Activated CD4-positive, alpha-beta T cell treated with anti-CD3 and anti-CD28 coated beads, Interleukin-2, amount 50 U/mL, for 24 hours (primary cell): ENCODE data around the gene SPG7.

Source experiments
- DNase-seq, 2 donors: peaks; one replicate each; pipeline ENCODE4 v3.0.0-alpha.2; 2020; ENCODE audit warnings: low read depth in 1 of 2, low spot score in 1 of 2

The SPG7 gene

DNA sequence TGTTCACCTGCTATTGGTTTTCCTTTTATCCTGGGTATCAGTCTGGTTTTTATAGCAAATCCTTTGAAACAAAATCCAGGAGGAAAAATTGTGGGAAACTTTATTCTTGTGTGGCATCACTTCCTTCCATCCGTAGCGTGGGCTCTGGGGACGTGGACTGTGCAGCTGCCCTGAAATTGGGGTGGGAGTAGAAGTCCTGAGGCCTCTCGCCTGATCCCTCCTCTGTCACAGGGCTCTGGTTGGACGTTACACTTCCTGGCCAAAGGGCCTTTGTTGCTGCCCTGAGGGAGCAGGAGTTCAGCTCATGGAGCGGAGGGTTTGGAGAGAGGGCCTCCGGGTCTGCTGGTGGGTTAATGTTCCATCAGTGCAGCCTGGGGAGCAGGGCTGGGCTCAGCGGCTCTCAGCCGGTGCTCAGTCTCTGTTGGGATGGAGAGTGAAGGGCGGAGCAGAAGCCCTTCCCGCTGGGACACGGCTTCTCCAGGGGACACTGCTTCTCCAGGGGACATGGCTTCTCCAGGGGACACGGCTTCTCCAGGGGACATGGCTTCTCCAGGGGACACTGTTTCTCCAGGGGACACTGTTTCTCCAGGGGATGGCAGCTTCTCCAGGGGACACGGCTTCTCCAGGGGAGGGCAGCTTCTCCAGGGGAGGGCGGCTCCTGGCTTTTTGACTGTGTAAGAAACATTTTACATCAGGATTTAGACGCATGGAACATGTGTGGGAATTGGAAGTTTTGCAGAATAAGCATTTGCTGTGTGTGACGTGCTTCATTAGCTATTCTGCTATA is 37.0 kb downstream of the SPG7 start:
- DNase-seq = no peak

DNA sequence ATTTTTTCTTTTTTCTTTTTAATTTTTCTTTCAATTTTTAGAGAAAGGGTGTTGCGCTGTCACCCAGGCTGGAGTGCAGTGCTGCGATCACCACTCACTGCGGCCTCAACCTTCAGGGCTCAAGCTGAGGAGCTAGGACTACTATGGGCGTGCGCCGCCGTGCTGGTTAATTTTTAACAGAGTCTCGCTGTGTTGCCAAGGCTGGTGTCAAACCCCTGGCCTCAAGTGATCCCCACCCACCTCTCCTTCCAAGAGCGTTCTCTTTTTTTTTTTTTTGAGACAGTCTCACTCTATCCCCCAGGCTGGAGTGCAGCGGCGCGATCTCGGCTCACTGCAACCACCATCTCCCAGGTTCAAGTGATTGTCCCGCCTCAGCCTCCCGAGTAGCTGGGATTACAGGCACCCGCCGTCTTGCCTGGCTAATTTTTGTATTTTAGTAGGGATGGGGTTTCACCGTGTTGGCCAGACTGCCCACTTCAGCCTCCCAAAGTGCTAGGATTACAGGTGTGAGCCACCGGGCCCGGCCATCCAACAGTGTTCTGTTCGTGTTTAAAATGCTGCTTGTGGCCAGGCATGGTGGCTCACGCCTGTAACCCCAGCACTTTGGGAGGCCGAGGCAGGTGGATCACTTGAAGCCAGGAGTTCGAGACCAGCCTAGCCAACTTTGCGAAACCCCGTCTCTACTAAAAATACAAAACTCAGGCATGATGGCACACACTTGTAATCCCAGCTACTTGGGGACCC is 37.8 kb downstream of the SPG7 start:
- no peak for DNase-seq

DNA sequence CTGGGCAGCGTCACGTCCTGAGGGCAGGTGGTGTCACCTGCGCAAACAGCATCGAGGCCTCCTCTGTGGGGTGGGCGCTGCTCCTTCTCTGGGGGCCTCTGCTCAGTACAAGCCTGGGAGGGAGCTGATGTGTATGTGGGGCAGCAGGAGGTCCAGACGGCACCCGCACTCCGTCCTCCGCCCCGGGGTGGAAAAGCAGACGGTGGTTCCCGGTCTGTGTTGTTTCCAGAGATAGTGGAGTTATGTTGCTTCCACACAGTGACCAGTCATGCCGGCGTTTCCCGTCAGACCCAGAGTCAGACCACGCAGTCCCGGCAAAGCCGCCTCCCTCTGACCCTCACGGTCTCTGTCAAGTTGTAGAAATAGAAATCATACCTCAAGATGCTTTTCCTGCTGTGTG is 38.6 kb downstream of the SPG7 start:
- DNase-seq = no peak

DNA sequence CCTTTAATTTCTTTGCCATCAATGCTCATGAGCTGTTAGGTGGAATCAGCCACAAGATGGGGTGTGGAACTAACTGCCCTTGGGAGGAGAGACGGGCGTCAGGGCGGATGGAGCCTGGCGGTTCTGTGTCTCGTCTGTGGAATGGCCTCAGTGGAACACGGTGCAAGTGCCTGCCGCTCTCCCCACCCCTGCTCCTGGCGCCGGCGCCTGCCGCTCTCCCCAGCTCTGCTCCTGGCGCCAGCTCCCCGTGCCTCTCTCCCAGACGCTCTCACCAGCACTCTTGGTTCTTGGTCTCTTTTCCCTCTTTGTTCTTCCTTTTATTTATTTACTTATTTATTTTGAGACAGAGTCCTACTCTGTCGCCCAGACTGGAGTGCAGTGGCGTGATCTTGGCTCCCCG is 39.1 kb downstream of the SPG7 start:
- no peak for DNase-seq

DNA sequence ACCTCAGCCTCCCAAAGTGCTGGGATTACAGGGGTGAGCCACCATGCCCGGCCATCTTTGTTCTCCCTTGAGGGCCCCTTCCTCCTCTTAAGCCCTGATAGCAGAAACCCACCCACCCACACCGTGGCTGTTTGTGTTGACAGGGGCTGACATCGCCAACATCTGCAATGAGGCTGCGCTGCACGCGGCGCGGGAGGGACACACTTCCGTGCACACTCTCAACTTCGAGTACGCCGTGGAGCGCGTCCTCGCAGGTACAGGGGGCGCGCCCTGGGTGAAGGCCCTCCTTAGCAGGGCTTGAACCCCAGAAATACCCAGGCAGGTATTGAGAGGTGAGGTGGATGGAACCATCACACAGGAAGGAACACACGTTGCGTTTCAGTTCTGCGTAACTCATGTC is 39.7 kb downstream of the SPG7 start:
- no peak for DNase-seq

DNA sequence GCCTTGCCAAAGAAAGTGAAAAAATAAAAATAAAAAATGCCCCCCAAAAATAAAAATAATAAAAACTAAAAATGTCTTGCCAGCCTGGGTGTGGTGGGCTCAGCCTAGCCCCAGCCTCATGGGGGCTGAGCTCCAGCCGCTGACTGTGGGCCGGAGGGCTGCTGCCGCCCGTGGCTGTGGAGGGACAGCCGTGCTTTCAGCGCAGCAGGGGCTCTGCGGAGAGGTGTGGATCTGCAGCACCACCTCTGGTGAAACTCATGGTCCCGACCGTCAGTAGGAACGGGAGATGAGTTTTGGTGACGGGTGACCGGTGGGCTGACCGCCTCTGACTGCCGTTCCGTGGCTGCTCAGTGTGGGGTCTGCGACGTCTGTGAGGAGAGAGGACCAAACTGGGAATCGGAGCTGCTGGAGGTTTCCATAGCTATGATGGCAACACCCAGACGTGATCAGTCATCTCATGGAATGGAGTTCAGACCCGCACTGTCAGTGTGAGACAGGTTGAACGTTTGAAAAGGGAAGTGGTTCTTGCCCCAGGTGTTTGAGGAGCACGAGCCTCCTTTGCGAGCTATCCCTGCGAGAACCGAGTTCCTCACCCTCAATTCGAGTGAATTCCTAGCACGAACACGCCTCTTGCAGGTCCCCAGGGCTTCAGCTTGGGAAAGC is 40.3 kb downstream of the SPG7 start:
- no peak for DNase-seq

DNA sequence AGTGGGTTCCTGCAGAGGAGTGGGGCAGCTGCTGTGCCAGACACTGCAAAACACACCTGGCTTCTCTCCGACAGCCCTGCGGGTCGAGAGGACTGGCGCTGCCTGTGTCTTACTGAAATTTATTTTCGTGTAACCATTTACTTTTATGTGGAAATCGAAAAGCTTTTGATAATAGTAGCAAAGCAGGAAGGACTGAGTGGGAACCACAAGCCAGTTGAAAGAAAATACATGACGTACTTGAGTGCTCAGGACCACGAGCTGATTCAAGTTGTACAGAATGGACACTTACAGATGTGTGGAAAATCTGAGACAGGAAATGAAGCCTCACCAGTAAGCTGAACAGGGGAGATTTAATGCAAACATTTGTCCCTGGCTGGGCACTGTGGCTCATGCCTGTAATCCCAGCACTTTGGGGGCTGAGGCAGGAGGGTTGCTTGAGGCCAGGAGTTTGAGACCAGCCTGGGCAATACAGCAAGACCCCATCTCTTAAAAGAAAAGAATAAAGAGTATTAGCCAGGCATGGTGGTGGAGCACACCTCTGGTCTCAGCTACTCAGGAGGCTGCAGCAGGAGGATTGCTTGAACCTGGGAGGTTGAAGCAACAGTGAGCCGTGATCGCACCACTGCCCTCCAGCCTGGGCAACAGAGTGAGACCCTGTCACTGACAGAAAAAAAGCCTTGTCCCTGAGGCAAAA is 41.0 kb downstream of the SPG7 start:
- DNase-seq = no peak

DNA sequence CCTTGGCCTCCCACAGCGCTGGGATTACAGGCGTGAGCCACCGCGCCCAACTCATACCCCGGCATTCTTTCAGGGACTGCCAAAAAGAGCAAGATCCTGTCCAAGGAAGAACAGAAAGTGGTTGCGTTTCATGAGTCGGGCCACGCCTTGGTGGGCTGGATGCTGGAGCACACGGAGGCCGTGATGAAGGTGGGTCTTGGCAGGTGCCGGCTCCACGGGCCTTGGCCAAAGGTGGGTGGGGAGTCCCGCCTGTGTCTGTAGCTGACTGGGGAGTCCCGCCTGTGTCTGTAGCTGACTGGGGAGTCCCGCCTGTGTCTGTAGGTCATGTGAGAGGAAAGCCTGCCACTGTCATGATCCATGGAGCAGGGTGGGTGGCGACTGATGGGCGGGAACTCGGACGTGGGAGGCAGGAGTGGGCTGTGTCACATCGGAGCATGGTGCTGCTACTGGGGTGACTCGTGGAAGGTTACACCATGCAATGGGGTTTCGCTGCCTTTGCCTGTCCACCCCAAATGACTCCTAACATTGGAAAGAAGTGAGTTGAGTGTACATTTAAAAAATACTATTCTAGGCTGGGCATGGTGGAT is 42.3 kb downstream of the SPG7 start:
- no peak for DNase-seq

DNA sequence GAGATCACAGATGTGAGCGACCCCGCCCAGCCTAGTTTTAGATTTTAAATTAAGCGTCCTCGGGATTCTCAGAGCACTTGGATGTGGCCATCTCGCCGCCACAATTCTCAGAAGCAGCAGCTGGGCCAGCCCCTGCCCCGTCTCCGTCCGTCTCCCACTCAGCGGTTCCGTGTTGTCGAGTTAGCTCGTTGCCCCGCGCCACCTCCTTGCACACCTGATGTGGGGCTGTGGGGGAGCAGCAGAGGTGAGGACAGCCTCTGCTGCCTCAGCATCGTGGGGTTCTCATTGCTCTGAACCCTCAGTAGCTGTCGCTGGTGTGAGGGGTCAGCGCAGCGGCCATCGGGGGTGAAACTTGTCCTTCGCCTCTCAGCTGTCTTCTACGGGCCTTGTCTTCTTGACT is 44.1 kb downstream of the SPG7 start:
- no peak for DNase-seq

DNA sequence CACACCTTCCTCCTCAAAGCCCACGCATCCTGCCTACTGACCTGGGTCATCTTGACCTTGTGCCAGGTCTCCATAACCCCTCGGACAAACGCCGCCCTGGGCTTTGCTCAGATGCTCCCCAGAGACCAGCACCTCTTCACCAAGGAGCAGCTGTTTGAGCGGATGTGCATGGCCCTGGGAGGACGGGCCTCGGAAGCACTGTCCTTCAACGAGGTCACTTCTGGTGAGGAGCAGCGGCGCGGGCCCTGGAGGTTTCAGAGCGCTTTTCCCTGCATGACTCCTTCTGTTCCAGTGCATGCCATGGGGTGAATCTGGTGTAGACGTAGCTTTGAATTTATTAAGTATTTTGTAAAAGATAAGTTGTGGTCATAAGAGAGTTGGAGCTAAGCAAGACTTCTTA is 44.7 kb downstream of the SPG7 start:
- DNase-seq = no peak

DNA sequence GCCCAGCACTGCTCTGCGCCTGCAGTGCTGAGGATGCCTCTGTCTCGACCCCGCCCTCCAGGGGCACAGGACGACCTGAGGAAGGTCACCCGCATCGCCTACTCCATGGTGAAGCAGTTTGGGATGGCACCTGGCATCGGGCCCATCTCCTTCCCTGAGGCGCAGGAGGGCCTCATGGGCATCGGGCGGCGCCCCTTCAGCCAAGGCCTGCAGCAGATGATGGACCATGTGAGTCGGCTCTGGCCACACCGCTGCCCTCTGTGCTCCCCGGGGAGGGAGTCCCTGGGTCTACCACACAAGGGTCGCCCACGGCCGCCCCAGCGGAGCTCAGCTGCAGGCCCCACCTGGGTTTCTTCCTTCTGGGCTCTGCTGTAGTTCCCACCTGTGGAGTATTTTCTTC is 45.5 kb downstream of the SPG7 start:
- DNase-seq = no peak

DNA sequence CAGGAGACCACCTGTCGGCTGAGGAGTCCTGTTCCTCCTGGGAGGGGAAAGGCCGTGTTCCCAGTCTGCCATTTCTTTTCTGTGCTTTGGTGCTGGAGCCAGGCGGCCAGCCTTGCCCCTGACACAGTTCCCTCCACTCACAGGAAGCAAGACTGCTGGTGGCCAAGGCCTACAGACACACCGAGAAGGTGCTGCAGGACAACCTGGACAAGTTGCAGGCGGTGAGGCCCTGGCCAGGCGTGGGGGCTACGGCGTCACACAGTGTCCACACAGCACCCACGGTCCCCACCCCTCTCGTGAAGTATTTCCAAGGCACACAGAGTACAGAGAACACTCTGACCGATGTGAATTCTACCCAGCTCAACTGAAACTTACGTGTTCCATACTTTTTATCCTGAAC is 46.1 kb downstream of the SPG7 start:
- no peak for DNase-seq

DNA sequence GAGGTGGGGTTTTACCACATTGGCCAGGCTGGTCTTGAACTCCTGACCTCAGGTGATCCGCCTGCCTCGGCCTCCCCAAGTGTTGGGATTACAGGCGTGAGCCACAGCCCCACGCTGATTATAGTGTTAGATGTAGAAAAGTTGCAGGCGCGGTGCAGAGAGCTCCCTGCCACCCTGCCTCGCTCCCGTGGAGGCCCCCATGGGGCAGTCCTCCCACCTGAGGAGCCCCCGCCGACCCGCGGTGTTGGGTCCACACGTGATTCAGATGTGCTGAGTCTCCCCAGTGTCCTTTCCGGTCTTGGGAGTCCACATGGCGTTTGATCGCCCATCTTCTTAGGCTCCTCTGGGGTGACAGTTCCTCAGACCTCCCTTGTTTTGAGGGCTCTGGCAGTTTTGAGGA is 47.1 kb downstream of the SPG7 start:
- no peak for DNase-seq

DNA sequence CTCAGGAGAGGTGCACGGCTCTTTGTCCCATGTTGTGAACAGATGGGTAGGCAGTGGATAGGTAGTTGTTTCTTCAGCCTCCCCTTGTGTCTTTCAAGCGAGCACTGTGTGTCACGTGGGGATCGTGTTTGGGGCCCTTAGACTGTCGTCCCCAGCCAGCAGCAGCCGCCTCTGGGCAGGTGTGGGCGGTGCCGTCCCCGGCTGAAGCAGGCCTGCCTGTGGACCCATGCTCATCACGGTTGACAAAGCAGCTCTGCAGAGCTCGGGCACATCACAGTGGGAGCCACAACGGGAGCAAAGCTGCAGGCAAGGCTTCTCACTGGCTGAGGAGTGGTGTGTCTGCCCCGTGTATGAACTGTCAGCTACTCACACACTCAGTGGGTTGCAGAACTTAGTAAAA is 47.6 kb downstream of the SPG7 start:
- no peak for DNase-seq

DNA sequence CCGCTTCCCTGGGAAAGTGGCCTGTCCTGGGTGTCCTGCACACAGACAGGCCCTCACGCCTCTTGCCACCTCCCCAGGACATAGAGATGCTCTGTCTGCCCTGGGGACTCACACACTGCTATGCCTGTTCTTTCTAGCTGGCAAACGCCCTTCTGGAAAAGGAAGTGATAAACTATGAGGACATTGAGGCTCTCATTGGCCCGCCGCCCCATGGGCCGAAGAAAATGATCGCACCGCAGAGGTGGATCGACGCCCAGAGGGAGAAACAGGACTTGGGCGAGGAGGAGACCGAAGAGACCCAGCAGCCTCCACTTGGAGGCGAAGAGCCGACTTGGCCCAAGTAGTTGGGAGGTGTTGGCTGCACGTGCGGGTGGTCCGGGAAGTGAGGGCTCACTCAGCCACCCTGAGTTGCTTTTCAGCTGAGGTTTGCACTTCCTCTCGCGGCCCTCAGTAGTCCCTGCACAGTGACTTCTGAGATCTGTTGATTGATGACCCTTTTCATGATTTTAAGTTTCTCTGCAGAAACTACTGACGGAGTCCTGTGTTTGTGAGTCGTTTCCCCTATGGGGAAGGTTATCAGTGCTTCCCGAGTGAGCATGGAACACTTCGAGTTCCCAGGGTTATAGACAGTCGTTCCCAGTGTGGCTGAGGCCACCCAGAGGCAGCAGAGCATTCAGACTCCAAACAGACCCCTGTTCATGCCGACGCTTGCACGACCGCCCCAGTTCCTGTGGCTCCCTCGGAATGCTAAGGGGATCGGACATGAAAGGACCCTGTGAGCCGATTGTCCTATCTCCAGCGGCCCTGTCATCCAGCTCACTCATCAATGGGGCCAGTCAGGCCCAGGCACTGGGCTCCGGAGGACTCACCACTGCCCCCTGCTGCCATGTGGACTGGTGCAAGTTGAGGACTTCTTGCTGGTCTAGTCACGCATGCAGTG is 48.8 kb downstream of the SPG7 start:
- DNase-seq = peak; percentile 69 to 77

DNA sequence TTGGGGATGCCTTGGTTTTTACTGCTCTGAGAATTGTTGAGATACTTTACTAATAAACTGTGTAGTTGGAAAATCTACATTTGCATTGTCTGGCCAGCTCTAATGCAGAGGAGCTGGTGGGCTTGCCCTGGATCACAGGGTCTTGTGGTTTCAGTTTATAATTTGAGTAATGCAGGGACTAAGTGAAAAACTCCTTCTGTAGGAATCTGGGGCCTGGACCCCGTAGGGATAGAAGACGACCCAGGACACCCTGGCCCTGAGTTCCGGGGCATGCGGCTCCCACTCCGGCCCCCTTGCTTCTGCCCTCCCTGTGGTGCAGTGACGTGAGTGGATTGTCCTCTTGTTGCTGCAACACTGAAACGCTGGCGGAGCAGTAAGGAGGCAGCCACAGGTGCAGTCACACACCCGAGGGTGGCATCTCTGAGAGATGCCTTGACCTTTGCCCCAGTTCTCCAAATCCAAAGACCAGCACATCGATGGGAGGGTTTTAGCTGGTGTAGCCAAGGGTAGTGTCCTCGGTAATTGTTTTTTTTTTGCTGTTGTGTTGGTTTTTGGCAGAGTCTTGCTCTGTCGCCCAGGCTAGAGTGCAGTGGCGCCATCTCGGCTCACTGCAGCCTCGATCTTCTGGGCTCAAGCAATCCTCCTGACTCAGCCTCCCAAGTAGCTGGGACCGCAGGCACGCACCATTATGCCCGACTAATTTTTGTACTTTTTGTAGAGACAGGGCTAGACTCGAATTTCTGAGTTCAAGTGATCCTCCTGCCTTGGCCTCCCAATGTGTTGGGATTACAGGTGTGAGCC is 49.7 kb downstream of the SPG7 start:
- no peak for DNase-seq

DNA sequence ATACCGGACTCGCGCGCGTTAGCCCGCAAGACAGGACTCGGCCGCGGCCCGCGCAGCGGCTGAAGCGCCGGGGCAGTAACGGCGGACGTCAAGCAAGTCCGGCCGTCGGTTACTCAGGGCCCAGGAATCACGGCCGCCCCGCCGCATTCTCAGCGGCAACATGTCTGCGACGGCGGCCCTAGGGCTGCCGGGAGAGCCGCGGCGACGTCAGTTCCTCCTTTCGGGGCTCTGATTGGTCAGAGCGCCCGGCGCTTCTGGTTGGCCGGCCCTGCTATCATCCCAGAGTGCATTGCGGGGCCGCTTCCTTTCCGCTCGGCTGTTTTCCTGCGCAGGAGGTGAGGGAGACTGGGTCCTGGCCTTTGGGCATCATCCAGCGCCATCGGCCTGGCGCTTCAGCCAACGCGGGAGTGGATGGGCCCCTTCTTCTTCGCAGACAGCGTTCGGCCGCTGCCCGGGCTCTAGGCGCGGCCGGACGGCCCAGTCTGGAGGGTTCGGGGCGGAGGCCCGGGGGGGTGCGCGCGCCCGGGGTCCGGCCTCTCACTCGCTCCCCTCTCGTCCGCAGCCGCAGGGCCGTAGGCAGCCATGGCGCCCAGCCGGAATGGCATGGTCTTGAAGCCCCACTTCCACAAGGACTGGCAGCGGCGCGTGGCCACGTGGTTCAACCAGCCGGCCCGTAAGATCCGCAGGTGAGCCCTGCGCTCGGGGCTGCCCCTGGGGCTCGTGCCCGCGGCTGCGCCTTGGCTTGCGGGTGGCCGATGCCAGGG is 52.4 kb downstream of the SPG7 start, which contains the start of gene RPL13:
RPL13 (plus strand) TSS at position 305 of the 764 bp plus-strand sequence; CDS start at position 583, 278 bp downstream.
- DNase-seq = peak; percentile 83 to 88

DNA sequence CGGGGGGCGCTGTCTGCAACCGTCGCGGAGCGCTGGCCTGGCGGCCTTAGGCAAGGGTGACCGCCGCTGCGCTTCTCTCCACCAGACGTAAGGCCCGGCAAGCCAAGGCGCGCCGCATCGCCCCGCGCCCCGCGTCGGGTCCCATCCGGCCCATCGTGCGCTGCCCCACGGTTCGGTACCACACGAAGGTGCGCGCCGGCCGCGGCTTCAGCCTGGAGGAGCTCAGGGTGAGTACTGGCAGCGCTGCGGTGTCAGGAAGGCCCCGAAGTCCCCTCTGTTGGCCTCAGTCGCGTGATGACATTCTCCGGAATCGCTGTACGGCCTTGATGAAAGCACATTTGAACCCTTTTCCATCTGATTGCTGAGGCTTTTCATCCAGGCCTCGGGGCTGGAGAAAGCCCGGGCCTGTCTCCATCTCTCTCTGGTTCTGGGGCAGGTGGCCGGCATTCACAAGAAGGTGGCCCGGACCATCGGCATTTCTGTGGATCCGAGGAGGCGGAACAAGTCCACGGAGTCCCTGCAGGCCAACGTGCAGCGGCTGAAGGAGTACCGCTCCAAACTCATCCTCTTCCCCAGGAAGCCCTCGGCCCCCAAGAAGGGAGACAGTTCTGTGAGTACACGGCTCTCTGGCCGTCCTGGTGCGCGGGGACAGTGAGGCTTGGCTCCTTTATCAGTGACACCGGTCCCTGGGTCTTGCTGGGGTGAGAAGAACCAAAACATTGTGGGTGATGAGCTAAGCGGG is 53.1 kb downstream of the SPG7 start:
- peak in 1 of 2 donors; percentile 15 for DNase-seq
